SU-DHL-6 (cell line): ENCODE measurements around the gene ASB2.
A peak's percentile ranks its signal among the peaks of the same experiment; 100 is the strongest.

Source experiments
- H2AFZ ChIP-seq: fragments of 200-600 bp; sonication (generic); 2 replicates; pipeline ENCODE4 v1.6.1; 2014; ENCODE audit warnings: low read depth, mild to moderate bottlenecking, moderate library complexity, mixed read lengths, antibody characterized with exemption, low read length; ENCODE audit not compliant: severe bottlenecking
- H3F3A ChIP-seq: fragments of 200-600 bp; shearing (Covaris generic); 2 replicates; pipeline ENCODE4 v1.6.0; 2016; ENCODE audit warnings: antibody characterized with exemption, mild to moderate bottlenecking; ENCODE audit not compliant: insufficient read depth
- H3K27ac ChIP-seq: fragments of 200-600 bp; sonication (generic); 2 replicates; pipeline ENCODE4 v1.5.1; 2016; ENCODE audit warnings: low read depth, mild to moderate bottlenecking, low read length, moderate library complexity, mixed read lengths
- H3K27me3 ChIP-seq: fragments of 200-600 bp; sonication (generic), shearing (Covaris generic); 2 replicates; pipeline ENCODE4 v1.6.0; 2014; ENCODE audit warnings: mild to moderate bottlenecking, low read length
- H3K36me3 ChIP-seq: fragments of 200-600 bp; sonication (generic); 2 replicates; pipeline ENCODE4 v1.6.1; 2014; ENCODE audit warnings: mild to moderate bottlenecking, low read length, mixed read lengths
- H3K4me2 ChIP-seq: fragments of 300-600, 200-600 bp; shearing (Covaris generic), sonication (generic); 2 replicates; pipeline ENCODE4 v1.6.0; 2014; ENCODE audit warnings: low read length, low read depth, mild to moderate bottlenecking; ENCODE audit not compliant: poor library complexity, severe bottlenecking
- H3K4me3 ChIP-seq: fragments of 200-600 bp; sonication (generic); 2 replicates; pipeline ENCODE4 v1.5.1; 2014; ENCODE audit warnings: antibody characterized with exemption, low read length, mild to moderate bottlenecking, mixed read lengths; ENCODE audit not compliant: insufficient read depth, poor library complexity, severe bottlenecking
- H3K79me2 ChIP-seq: fragments of 200-600 bp; sonication (generic); 2 replicates; pipeline ENCODE4 v1.6.1; 2014; ENCODE audit warnings: mild to moderate bottlenecking, low read length, moderate library complexity; ENCODE audit not compliant: insufficient read depth
- H3K9ac ChIP-seq: fragments of 200-600 bp; sonication (generic); 2 replicates; pipeline ENCODE4 v1.7.0; 2014; ENCODE audit warnings: mild to moderate bottlenecking, low read length
- H3K9me2 ChIP-seq: fragments of 200-600 bp; sonication (generic); replicated peaks from 2 replicates; pipeline ENCODE4 v1.6.1; 2014; ENCODE audit warnings: low read length; ENCODE audit not compliant: insufficient read depth
- H3K9me3 ChIP-seq: fragments of 200-600 bp; sonication (generic); 2 replicates; pipeline ENCODE4 v1.6.1; 2014; ENCODE audit warnings: low read length, mixed read lengths; ENCODE audit not compliant: insufficient read depth
- H4K20me1 ChIP-seq: fragments of 200-600 bp; sonication (generic); 2 replicates; pipeline ENCODE4 v1.6.1; 2014; ENCODE audit warnings: low read depth, mild to moderate bottlenecking, antibody characterized with exemption, low read length, moderate library complexity, mixed read lengths
- EZH2phosphoT487 ChIP-seq: fragments of 200-600 bp; sonication (generic), shearing (Covaris generic); conservative IDR thresholded peaks from 2 replicates; pipeline ENCODE4 v1.6.1; 2018; ENCODE audit warnings: mild to moderate bottlenecking, antibody characterized with exemption, low read length, moderate library complexity, mixed read lengths
- TF ChIP-seq, protein P1 (sequence below): fragments of 200-600 bp; sonication (generic); IDR thresholded peaks from one replicate; pipeline ENCODE4 v1.5.1; 2017; ENCODE audit warnings: antibody characterized with exemption, mild to moderate bottlenecking, low read length, moderate library complexity; ENCODE audit not compliant: insufficient read depth, poor library complexity, severe bottlenecking

The ASB2 gene

DNA sequence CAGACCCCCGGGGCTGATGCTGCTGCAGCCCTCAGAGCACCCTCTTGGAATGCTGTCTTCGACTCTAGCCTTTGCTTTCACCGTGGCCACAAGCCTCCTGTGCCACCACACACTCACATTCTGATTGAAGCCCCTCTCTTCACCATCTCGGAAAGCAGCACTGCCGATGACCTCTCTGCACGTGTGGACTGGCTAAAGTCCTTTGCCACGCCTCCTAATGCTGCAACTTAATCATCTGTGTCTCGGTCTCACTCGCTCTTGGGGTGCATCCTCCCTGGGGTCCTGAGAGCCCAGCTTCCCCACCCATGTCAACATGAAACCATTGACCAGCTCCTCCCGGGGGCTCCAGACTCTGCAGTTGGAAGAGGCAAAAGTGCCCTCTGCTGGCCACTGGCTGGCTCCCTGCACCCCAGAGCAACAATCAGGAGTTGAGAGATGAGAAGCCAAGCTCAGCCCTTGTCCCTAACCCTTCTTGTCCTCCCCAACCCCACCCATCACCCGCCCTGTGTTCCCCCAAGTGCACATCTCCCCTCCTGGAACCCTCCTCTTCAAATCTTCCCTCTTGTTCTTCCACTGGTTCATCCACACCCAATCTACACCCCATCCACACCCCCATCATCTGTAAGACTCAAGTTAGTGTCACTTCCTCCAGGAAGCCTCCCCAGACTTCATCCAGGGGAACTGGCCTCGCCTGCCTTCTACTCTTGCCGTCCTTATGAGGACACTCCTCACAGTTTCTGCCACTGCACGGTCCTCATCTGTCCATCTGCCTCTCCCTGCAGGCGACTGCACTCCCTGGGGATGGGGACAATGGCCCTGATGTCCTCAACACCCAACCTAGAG, 72.8 kb downstream of the ASB2 start:
- no peaks in the 10 kb centered on the region for H3K79me2 ChIP-seq
- H3K9ac ChIP-seq: no peak overlapping the region
- H3K36me3 ChIP-seq: no peaks in the 10 kb centered on the region
- no peaks in the 10 kb centered on the region for H3F3A ChIP-seq
- H3K27ac ChIP-seq: no peak overlapping the region
- H3K4me3 ChIP-seq: no peak overlapping the region
- H3K27me3 ChIP-seq: no peaks in the 10 kb centered on the region
- H3K4me2 ChIP-seq: no peak overlapping the region
- no peaks in the 10 kb centered on the region for H3K9me3 ChIP-seq
- H2AFZ ChIP-seq: no peak overlapping the region
- H4K20me1 ChIP-seq: no peaks in the 10 kb centered on the region
- H3K9me2 ChIP-seq: no peaks in the 10 kb centered on the region
- TF ChIP-seq, protein P1, sequence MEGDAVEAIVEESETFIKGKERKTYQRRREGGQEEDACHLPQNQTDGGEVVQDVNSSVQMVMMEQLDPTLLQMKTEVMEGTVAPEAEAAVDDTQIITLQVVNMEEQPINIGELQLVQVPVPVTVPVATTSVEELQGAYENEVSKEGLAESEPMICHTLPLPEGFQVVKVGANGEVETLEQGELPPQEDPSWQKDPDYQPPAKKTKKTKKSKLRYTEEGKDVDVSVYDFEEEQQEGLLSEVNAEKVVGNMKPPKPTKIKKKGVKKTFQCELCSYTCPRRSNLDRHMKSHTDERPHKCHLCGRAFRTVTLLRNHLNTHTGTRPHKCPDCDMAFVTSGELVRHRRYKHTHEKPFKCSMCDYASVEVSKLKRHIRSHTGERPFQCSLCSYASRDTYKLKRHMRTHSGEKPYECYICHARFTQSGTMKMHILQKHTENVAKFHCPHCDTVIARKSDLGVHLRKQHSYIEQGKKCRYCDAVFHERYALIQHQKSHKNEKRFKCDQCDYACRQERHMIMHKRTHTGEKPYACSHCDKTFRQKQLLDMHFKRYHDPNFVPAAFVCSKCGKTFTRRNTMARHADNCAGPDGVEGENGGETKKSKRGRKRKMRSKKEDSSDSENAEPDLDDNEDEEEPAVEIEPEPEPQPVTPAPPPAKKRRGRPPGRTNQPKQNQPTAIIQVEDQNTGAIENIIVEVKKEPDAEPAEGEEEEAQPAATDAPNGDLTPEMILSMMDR: peak; percentile 16
- no peak for TF ChIP-seq EZH2phosphoT487

DNA sequence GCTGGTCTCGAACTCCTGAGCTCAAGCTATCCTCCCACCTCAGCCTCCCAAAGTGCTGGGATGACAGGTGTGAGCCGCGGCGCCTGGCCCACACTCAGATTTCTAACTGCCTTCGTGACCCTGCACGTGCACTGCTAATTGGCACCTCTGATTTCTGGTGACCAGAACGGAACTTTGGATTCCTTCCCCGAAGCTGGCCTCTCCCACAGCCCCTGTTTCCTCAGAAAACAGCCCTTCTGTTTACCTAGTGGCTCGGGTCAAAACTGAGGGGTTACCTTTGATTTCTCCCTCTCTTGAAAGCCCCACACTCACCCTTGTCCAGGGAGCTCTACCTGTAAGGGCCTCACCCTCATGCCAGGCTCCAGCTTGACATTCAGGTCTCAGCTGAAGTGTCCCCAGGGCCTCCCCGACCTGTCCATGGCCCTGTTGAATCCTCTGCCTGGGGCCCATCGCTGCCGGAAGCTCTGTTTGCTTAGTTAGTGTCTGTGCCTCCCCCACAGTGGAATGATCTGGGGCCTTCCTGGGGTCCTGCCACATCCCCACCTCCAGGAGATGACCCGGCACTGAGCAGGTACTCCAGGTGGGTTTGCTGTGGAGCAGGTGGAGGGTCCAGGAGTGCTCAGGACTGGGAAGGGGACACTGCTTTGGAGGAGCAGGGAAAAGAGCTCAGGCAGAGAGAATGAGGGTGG, 73.6 kb downstream of the ASB2 start:
- no peak for TF ChIP-seq EZH2phosphoT487
- TF ChIP-seq, protein P1: no peak
- Histone ChIP-seq H3K27ac (no peak overlapping the region), H3F3A (no peaks in the 10 kb centered on the region), H3K9ac (no peak overlapping the region), H4K20me1 (no peaks in the 10 kb centered on the region), H3K9me2 (no peaks in the 10 kb centered on the region), H3K36me3 (no peaks in the 10 kb centered on the region), H3K4me3 (no peak overlapping the region), H3K9me3 (no peaks in the 10 kb centered on the region), H3K79me2 (no peaks in the 10 kb centered on the region), H3K27me3 (no peaks in the 10 kb centered on the region), H2AFZ (no peak overlapping the region), H3K4me2 (no peak overlapping the region)

DNA sequence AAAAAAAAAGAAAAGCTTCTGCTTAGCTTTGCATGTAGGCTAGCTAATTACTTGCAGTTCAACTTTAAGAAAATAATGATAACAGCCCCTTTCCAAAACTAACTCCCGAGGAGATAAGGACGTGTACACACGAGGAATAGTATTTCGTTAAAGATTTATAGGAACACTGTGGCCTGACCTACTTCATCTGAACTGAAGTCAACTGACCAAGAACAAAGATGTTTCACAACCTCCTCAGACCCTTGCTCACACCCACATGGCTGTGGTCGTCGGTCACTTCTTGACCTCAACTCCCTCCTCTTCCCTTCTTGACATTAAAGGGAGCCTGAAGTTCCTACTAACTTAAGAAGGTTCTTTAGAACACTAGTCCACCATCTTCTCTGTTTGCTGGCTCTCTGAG, 74.6 kb downstream of the ASB2 start:
- no peak overlapping the region for H3K27ac ChIP-seq
- H2AFZ ChIP-seq: no peak overlapping the region
- H3K9me3 ChIP-seq: no peaks in the 10 kb centered on the region

More for the DNA sequence above, 74.6 kb downstream of the ASB2 start:
- Histone ChIP-seq H3K9ac (no peak overlapping the region), H3F3A (no peaks in the 10 kb centered on the region), H3K4me2 (no peak overlapping the region), H3K9me2 (no peaks in the 10 kb centered on the region), H3K79me2 (no peaks in the 10 kb centered on the region), H3K27me3 (no peaks in the 10 kb centered on the region), H4K20me1 (no peaks in the 10 kb centered on the region), H3K4me3 (no peak overlapping the region), H3K36me3 (no peaks in the 10 kb centered on the region)
- TF ChIP-seq EZH2phosphoT487: no peak
- TF ChIP-seq, protein P1: no peak
